ENCODE data around the gene PRPF19. TPM values are rescaled to one million over a fixed set of nuclear protein-coding genes. Genes with fewer than 3 reads are reported as not detected.

Gene PRPF19
- total RNA-seq, 1 experiment from 2014 or later: 115 TPM

GRCh38 chr11:60918251-60918938, 12.0 kb upstream of the PRPF19 start:
- TF ChIP-seq CTCF (IDR thresholded peaks at IDR 0.05; ENCODE audit: unreplicated experiment): no peak
- no peak for DNase-seq (ENCODE audit: unreplicated experiment)
- H3K27me3 Mint-ChIP-seq (ENCODE audit: insufficient read depth, unreplicated experiment): no peaks in the 10 kb centered on the region
- no peak overlapping the region for H3K4me3 Mint-ChIP-seq (ENCODE audit: unreplicated experiment)
- BruUV-seq (replicated peaks): no TSS peak
- H3K4me1 Mint-ChIP-seq (ENCODE audit: insufficient read depth, unreplicated experiment): peaks cover 22% of the 10 kb centered on the region
- intact Hi-C loops (cut with micrococcal nuclease): loop anchor here (10.0 kb wide), 1 partner anchor 246 kb away; the partner anchor contains the start of gene VPS37C
- peaks cover 20% of the 10 kb centered on the region for H3K36me3 Mint-ChIP-seq (ENCODE audit: insufficient read depth, unreplicated experiment)
- CTCF ChIA-PET: interaction anchor here (0.8 to 2.0 kb wide), 6 partner anchors 9 to 269 kb away, joined by 3 to 8 read pairs (median 4); no protein-coding TSS in a partner anchor
- H3K9me3 Mint-ChIP-seq (ENCODE audit: unreplicated experiment): no peaks in the 10 kb centered on the region
- POLR2A ChIA-PET: interaction anchor here (0.6 to 1.8 kb wide), 5 partner anchors 8 to 139 kb away, joined by 3 to 9 read pairs (median 4); no protein-coding TSS in a partner anchor
- no peak overlapping the region for H3K27ac Mint-ChIP-seq (ENCODE audit: low read depth, unreplicated experiment)

GRCh38 chr11:60917267-60917666, 10.9 kb upstream of the PRPF19 start:
- BruUV-seq (replicated peaks): no TSS peak
- CTCF ChIA-PET: interaction anchor here (0.6 to 2.0 kb wide), 4 partner anchors 10 to 270 kb away, joined by 3 to 8 read pairs (median 4); no protein-coding TSS in a partner anchor
- H3K9me3 Mint-ChIP-seq (ENCODE audit: unreplicated experiment): no peaks in the 10 kb centered on the region
- peak; percentile 72 for DNase-seq (ENCODE audit: unreplicated experiment)
- H3K36me3 Mint-ChIP-seq (ENCODE audit: insufficient read depth, unreplicated experiment): peaks cover 15% of the 10 kb centered on the region
- intact Hi-C loops (cut with micrococcal nuclease): loop anchor here (10.0 kb wide), 1 partner anchor 248 kb away; the partner anchor contains the start of gene VPS37C
- H3K4me1 Mint-ChIP-seq (ENCODE audit: insufficient read depth, unreplicated experiment): peaks cover 23% of the 10 kb centered on the region
- H3K27me3 Mint-ChIP-seq (ENCODE audit: insufficient read depth, unreplicated experiment): no peaks in the 10 kb centered on the region
- no peak overlapping the region for H3K27ac Mint-ChIP-seq (ENCODE audit: low read depth, unreplicated experiment)
- no peak for TF ChIP-seq CTCF (IDR thresholded peaks at IDR 0.05; ENCODE audit: unreplicated experiment)
- POLR2A ChIA-PET: interaction anchor here (0.6 to 4.7 kb wide), 6 partner anchors 9 to 1749 kb away, joined by 3 to 43 read pairs (median 6); partner anchors contain the start of gene VPS37C
- peak overlapping the region; percentile 0 for H3K4me3 Mint-ChIP-seq (ENCODE audit: unreplicated experiment)

- no TSS peak for BruUV-seq (replicated peaks)
- no peaks in the 10 kb centered on the region for H3K9me3 Mint-ChIP-seq (ENCODE audit: unreplicated experiment)
- no peak for TF ChIP-seq CTCF (IDR thresholded peaks at IDR 0.05; ENCODE audit: unreplicated experiment)
- H3K4me1 Mint-ChIP-seq (ENCODE audit: insufficient read depth, unreplicated experiment): peaks cover 23% of the 10 kb centered on the region
- no peaks in the 10 kb centered on the region for H3K27me3 Mint-ChIP-seq (ENCODE audit: insufficient read depth, unreplicated experiment)
- DNase-seq (ENCODE audit: unreplicated experiment): no peak
- no peak overlapping the region for H3K27ac Mint-ChIP-seq (ENCODE audit: low read depth, unreplicated experiment)
- H3K4me3 Mint-ChIP-seq (ENCODE audit: unreplicated experiment): peak overlapping the region; percentile 0
- POLR2A ChIA-PET: interaction anchor here (0.6 to 4.7 kb wide), 9 partner anchors 9 to 1749 kb away, joined by 3 to 69 read pairs (median 4); partner anchors contain the start of genes PRPF19 and VPS37C
- CTCF ChIA-PET: interaction anchor here (0.6 to 2.4 kb wide), 4 partner anchors 86 to 510 kb away, joined by 3 to 13 read pairs (median 4); no protein-coding TSS in a partner anchor
- H3K36me3 Mint-ChIP-seq (ENCODE audit: insufficient read depth, unreplicated experiment): peaks cover 12% of the 10 kb centered on the region
- intact Hi-C loops (cut with micrococcal nuclease): loop anchor here (10.0 kb wide), 1 partner anchor 248 kb away; the partner anchor contains the start of gene VPS37C
These were observed 10.4 kb upstream of the PRPF19 start for GRCh38 chr11:60916669-60917206.
